Glutamatergic neuron (in vitro differentiated cells): ENCODE data around the gene PDCD4. TPM values are rescaled to one million over a fixed set of nuclear protein-coding genes. Genes with fewer than 3 reads are reported as not detected.

ENCODE experiments used
- DNase-seq: peaks from one replicate; pipeline ENCODE4 v3.0.0; 2022
- H3K27ac Mint-ChIP-seq: one replicate; pipeline ENCODE4 v1.8.0; 2020; ENCODE audit warnings: mild to moderate bottlenecking, mixed read lengths, inconsistent platforms; ENCODE audit not compliant: unreplicated experiment
- H3K27me3 Mint-ChIP-seq: one replicate; pipeline ENCODE4 v1.8.0; 2020; ENCODE audit warnings: mild to moderate bottlenecking, moderate library complexity, mixed read lengths, inconsistent platforms; ENCODE audit not compliant: unreplicated experiment
- H3K36me3 Mint-ChIP-seq: one replicate; pipeline ENCODE4 v1.8.0; 2020; ENCODE audit warnings: mild to moderate bottlenecking, mixed read lengths, inconsistent platforms; ENCODE audit not compliant: unreplicated experiment
- H3K4me1 Mint-ChIP-seq: one replicate; pipeline ENCODE4 v1.8.0; 2020; ENCODE audit warnings: mild to moderate bottlenecking, low read depth, mixed read lengths, inconsistent platforms; ENCODE audit not compliant: unreplicated experiment
- H3K4me3 Mint-ChIP-seq: one replicate; pipeline ENCODE4 v1.8.0; 2020; ENCODE audit warnings: mild to moderate bottlenecking, mixed read lengths, inconsistent platforms; ENCODE audit not compliant: unreplicated experiment
- H3K9me3 Mint-ChIP-seq: one replicate; pipeline ENCODE4 v1.8.0; 2020; ENCODE audit warnings: mild to moderate bottlenecking, moderate library complexity, mixed read lengths, inconsistent platforms; ENCODE audit not compliant: unreplicated experiment
- CTCF ChIP-seq: fragments of 200-600 bp; sonication (generic); IDR thresholded peaks from one replicate; pipeline ENCODE4 v1.5.0; 2021; ENCODE audit not compliant: partially characterized antibody, unreplicated experiment
- total RNA-seq: library from RNA; stranded (reverse); fragmentation: NEBNext Ultra II Directional; extraction: Animal tissue kit (Norgen Biotek cat#: 25700); gene quantifications from one replicate; pipeline ENCODE4 v1.2.1, GENCODE V29; 2021; ENCODE audit not compliant: unreplicated experiment

PDCD4 gene
- total RNA-seq, 1 donor from 2014 or later: 149 TPM

- no peaks in the 10 kb centered on the region for H3K36me3 Mint-ChIP-seq
- TF ChIP-seq CTCF: no peak
- H3K27me3 Mint-ChIP-seq: no peaks in the 10 kb centered on the region
- no peak overlapping the region for H3K27ac Mint-ChIP-seq
- no peak overlapping the region for H3K4me3 Mint-ChIP-seq
- H3K9me3 Mint-ChIP-seq: no peaks in the 10 kb centered on the region
- no peak for DNase-seq
- H3K4me1 Mint-ChIP-seq: peaks cover 19% of the 10 kb centered on the region
Measured at GRCh38 chr10:110881247-110881646, 9.5 kb downstream of the PDCD4 start.

GRCh38 chr10:110881905-110882304, 10.2 kb downstream of the PDCD4 start:
- TF ChIP-seq CTCF: no peak
- no peak for DNase-seq
- Mint-ChIP-seq H3K27me3 (no peaks in the 10 kb centered on the region), H3K4me3 (no peak overlapping the region), H3K4me1 (peaks cover 19% of the 10 kb centered on the region), H3K9me3 (no peaks in the 10 kb centered on the region), H3K36me3 (no peaks in the 10 kb centered on the region), H3K27ac (peak overlapping the region; percentile 4)

GRCh38 chr10:110883924-110884323, 12.2 kb downstream of the PDCD4 start:
- peak overlapping the region; percentile 59 for H3K27ac Mint-ChIP-seq
- no peak for TF ChIP-seq CTCF

GRCh38 chr10:110885932-110886674, 14.4 kb downstream of the PDCD4 start:
- Mint-ChIP-seq H3K9me3 (no peaks in the 10 kb centered on the region), H3K4me1 (peaks cover 3% of the 10 kb centered on the region), H3K27ac (no peak overlapping the region), H3K36me3 (no peaks in the 10 kb centered on the region), H3K27me3 (no peaks in the 10 kb centered on the region), H3K4me3 (no peak overlapping the region)
- no peak for DNase-seq
- no peak for TF ChIP-seq CTCF

More at GRCh38 chr10:110883924-110884323, 12.2 kb downstream of the PDCD4 start:
- no peaks in the 10 kb centered on the region for H3K36me3 Mint-ChIP-seq
- H3K27me3 Mint-ChIP-seq: no peaks in the 10 kb centered on the region
- no peak for DNase-seq
- H3K9me3 Mint-ChIP-seq: no peaks in the 10 kb centered on the region
- no peak overlapping the region for H3K4me3 Mint-ChIP-seq
- H3K4me1 Mint-ChIP-seq: peaks cover 13% of the 10 kb centered on the region

GRCh38 chr10:110887560-110887959, 15.8 kb downstream of the PDCD4 start:
- no peak overlapping the region for H3K27ac Mint-ChIP-seq
- H3K27me3 Mint-ChIP-seq: no peaks in the 10 kb centered on the region
- H3K4me1 Mint-ChIP-seq: no peaks in the 10 kb centered on the region
- no peaks in the 10 kb centered on the region for H3K36me3 Mint-ChIP-seq
- TF ChIP-seq CTCF: no peak
- no peak overlapping the region for H3K4me3 Mint-ChIP-seq
- DNase-seq: no peak
- H3K9me3 Mint-ChIP-seq: no peaks in the 10 kb centered on the region
